Inflammatory macrophage treated with lipopolysaccharide for 1 hour (primary cell): Measurements from ENCODE around the gene SMOC1.

Experiments
- DNase-seq, 2 donors: peaks; one replicate each; pipeline ENCODE4 v3.0.0-alpha.2; 2020 to 2022

Gene SMOC1

GRCh38 chr14:70018230-70018629, 139.0 kb downstream of the SMOC1 start:
- DNase-seq: no peak

GRCh38 chr14:70018713-70019211, 139.5 kb downstream of the SMOC1 start:
- DNase-seq: peak; percentile 68 to 77

GRCh38 chr14:70019695-70020094, 140.5 kb downstream of the SMOC1 start:
- DNase-seq: no peak

GRCh38 chr14:70020352-70021170, 141.3 kb downstream of the SMOC1 start:
- DNase-seq: no peak

GRCh38 chr14:70021548-70022220, 142.5 kb downstream of the SMOC1 start:
- DNase-seq: peak; percentile 34 to 40

- no peak for DNase-seq
Observed at GRCh38 chr14:70022771-70023445, 143.7 kb downstream of the SMOC1 start.

- no peak for DNase-seq
Observed at GRCh38 chr14:70023871-70024270, 144.7 kb downstream of the SMOC1 start.

- DNase-seq: peak; percentile 12 to 84
Observed at GRCh38 chr14:70027785-70028428, 148.7 kb downstream of the SMOC1 start.

- no peak for DNase-seq
Observed at GRCh38 chr14:70029296-70030132, 150.3 kb downstream of the SMOC1 start.

GRCh38 chr14:70032016-70032415, 152.8 kb downstream of the SMOC1 start:
- no peak for DNase-seq

GRCh38 chr14:70032447-70032846, 153.2 kb downstream of the SMOC1 start:
- DNase-seq: no peak

- DNase-seq: no peak
Observed at GRCh38 chr14:70033116-70033515, 153.9 kb downstream of the SMOC1 start.

- DNase-seq: no peak
Observed at GRCh38 chr14:70033561-70033960, 154.3 kb downstream of the SMOC1 start.

- DNase-seq: no peak
Observed at GRCh38 chr14:70034257-70034656, 155.0 kb downstream of the SMOC1 start.

- no peak for DNase-seq
Observed at GRCh38 chr14:70036665-70037064, 157.4 kb downstream of the SMOC1 start.

- DNase-seq: no peak
Observed at GRCh38 chr14:70043001-70043400, 163.8 kb downstream of the SMOC1 start.

GRCh38 chr14:70045310-70045709, 166.1 kb downstream of the SMOC1 start:
- no peak for DNase-seq

GRCh38 chr14:70045844-70046535, 166.8 kb downstream of the SMOC1 start:
- DNase-seq: peak in 1 of 2 donors; percentile 1

GRCh38 chr14:70047598-70048312, 168.5 kb downstream of the SMOC1 start:
- DNase-seq: no peak

GRCh38 chr14:70048313-70048654, 169.1 kb downstream of the SMOC1 start:
- DNase-seq: no peak

GRCh38 chr14:70049605-70050004, 170.4 kb downstream of the SMOC1 start:
- no peak for DNase-seq
